Large intestine (tissue), 3 donors: ENCODE results near the gene RAD51D. TPM values are rescaled to one million over a fixed set of nuclear protein-coding genes. Genes with fewer than 3 reads are reported as not detected.
"Not testable (repeated sequence)": the region's sequence is repeated elsewhere in the genome, so short reads cannot be mapped to it uniquely, and the experiment has no call there.

ENCODE experiments used
- DNase-seq, 2 donors: peaks; one replicate each; pipeline versions ENCODE4 v3.0.0 to v3.0.0-alpha.2; 2013
- H3K27ac ChIP-seq: one replicate; pipeline ENCODE4 v1.5.1; 2013; ENCODE audit warnings: low read length
- H3K27me3 ChIP-seq: 2 replicates; pipeline ENCODE4 v1.6.1; 2013; ENCODE audit warnings: low read length; ENCODE audit not compliant: control insufficient read depth, insufficient read depth
- H3K36me3 ChIP-seq: 2 replicates; pipeline ENCODE4 v1.6.1; 2013; ENCODE audit warnings: low read length; ENCODE audit not compliant: control insufficient read depth, insufficient read depth
- H3K4me1 ChIP-seq: one replicate; pipeline ENCODE4 v1.6.1; 2013; ENCODE audit warnings: low read length; ENCODE audit not compliant: control insufficient read depth, insufficient read depth
- H3K4me3 ChIP-seq: one replicate; pipeline ENCODE4 v1.5.1; 2013; ENCODE audit warnings: low read length
- H3K9me3 ChIP-seq: one replicate; pipeline ENCODE4 v1.6.1; 2013; ENCODE audit warnings: mild to moderate bottlenecking, low read depth, low read length, moderate library complexity; ENCODE audit not compliant: control insufficient read depth
- WGBS: methylation state at CpG from one replicate; pipeline ENCODE4 v1.1.5; 2013; ENCODE audit warnings: low lambda C conversion rate; ENCODE audit not compliant: insufficient coverage; 5-methylcytosine and 5-hydroxymethylcytosine counted together
- polyA plus RNA-seq: library from polyadenylated mRNA; unstranded; fragments of 120-200 nt; gene quantifications from one replicate; pipeline ENCODE4 v1.2.1, GENCODE V29; 2013

The RAD51D gene
- polyA plus RNA-seq, 1 donor: 14.4 TPM

DNA sequence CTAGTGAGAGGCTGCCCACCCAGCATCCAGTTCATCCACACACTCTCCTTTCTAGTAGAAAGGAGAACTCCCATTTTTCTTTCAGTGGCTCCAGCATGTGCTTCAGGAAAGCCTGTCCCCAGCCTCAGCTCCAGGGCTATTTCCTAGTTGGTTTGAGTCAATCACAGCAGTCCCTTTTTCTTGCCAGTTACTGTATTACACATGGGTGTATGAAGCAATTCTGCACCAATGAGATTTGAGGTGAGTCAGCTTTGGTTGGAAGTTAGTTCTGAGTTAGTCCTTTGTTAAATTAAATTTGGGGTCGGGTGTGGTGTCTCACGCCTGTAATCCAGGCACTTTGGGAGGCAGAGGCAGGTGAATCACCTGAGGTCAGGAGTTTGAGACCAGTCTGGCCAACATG is 24.8 kb downstream of the RAD51D start:
- no peaks in the 10 kb centered on the region for H3K27me3 ChIP-seq
- H3K27ac ChIP-seq: no peak overlapping the region
- H3K9me3 ChIP-seq: no peaks in the 10 kb centered on the region
- H3K4me1 ChIP-seq: no peaks in the 10 kb centered on the region
- peaks cover 4% of the 10 kb centered on the region for H3K36me3 ChIP-seq
- H3K4me3 ChIP-seq: no peak overlapping the region
- DNase-seq: no peak
- WGBS: no CpG with 5 or more reads among the region's 2 CpGs

DNA sequence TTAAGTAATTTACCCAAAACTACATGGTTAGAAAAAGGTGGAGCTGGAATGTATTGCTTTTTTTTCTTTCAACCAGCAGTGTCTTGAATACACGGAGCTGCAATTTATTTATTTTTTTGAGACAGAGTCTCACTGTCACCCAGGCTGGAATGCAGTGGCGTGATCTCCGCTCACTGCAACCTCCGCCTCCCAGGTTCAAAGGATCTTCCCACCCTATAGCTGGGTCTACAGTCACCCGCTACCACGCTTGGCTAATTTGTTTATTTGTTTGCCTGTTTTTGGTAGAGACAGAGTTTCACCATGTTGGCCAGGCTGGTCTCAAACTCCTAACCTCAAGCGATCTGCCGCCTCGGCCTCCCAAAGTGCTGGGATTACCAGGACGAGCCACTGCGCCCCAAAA is 29.0 kb downstream of the RAD51D start:
- not testable (repeated sequence) for H3K9me3 ChIP-seq, DNase-seq, H3K36me3 ChIP-seq, H3K27ac ChIP-seq, H3K27me3 ChIP-seq, H3K4me3 ChIP-seq
- H3K4me1 ChIP-seq: peaks cover 14% of the 10 kb centered on the region
- no CpG with 5 or more reads among the region's 11 CpGs for WGBS

DNA sequence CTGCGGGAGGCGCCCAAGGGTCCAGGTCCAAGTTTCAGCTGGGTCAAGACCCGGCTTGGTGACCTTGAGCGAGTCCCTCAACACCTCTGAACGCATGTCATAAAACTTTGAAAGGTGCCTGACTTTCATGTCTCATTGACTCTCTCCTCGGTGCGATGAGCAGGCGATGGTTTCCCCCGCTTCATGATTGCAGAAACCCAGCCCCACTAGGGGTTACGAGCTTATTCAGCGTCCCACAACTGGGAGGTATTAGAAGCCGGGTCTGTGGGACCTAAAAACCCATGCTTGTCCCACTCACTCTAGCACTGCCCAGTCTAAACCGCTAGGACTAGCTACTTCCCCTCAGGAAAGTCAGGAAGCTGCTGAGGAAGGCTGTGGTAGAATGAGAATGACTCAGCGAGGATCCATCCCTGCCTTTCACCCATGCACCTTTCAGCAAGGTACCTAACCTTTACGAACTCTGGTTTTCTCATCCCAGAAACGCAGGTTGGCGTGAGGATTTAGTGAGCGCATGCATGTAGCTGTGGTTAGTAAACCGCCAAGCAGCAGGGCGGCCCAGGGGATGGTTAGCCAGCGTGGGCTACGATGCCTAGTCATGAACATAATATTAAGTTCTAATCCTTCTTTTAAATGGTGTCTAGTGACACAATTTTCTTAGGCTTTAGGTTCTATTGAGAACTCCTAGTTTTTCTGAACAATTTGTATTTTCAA is 29.9 kb downstream of the RAD51D start:
- H3K36me3 ChIP-seq: no peaks in the 10 kb centered on the region
- H3K4me3 ChIP-seq: peak overlapping the region; percentile 48
- no CpG with 5 or more reads among the region's 22 CpGs for WGBS
- H3K4me1 ChIP-seq: peaks cover 22% of the 10 kb centered on the region
- no peak for DNase-seq
- H3K27ac ChIP-seq: peak overlapping the region; percentile 66
- H3K27me3 ChIP-seq: no peaks in the 10 kb centered on the region
- no peaks in the 10 kb centered on the region for H3K9me3 ChIP-seq

DNA sequence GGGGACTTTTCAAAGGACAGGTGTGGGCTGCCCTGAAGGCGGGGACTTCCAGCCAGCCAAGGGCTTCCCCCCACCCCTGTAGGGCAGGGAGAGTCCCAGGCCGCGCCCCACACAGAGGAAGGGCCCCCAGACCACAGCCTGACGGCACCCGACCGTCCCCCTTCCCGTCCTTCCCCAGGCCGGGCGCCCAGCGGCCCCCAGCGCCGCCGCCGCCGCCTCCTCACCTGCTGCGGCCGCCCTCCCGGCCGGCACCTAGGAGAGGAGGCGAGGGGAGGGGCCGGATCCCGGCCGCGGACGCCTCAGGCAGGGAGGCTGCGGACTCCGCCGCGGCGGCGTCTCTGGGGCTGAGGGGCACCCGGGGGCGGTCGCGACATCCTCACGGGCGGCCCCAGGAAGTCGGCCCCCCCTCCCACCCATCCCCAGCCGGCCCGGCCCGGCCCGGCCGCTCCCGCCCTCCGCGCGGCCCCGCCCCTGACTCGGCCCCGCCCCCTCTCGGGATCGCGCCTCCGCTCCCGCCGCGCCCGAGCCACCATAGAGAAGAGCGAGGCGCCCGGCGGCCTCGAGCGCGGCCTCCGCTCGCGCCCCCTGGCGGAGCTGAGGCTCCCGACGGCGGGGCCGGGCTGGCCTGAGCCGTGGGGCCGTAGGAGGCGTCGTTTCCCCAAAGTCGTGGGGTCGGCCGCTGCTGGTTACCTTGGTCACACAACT is 30.6 kb downstream of the RAD51D start:
- H3K9me3 ChIP-seq: no peaks in the 10 kb centered on the region
- peak overlapping the region; percentile 98 for H3K27ac ChIP-seq
- WGBS: no CpG with 5 or more reads among the region's 80 CpGs
- DNase-seq: peak; percentile 74 to 88
- H3K4me3 ChIP-seq: peak overlapping the region; percentile 86
- peaks cover 22% of the 10 kb centered on the region for H3K4me1 ChIP-seq
- no peaks in the 10 kb centered on the region for H3K27me3 ChIP-seq
- no peaks in the 10 kb centered on the region for H3K36me3 ChIP-seq

DNA sequence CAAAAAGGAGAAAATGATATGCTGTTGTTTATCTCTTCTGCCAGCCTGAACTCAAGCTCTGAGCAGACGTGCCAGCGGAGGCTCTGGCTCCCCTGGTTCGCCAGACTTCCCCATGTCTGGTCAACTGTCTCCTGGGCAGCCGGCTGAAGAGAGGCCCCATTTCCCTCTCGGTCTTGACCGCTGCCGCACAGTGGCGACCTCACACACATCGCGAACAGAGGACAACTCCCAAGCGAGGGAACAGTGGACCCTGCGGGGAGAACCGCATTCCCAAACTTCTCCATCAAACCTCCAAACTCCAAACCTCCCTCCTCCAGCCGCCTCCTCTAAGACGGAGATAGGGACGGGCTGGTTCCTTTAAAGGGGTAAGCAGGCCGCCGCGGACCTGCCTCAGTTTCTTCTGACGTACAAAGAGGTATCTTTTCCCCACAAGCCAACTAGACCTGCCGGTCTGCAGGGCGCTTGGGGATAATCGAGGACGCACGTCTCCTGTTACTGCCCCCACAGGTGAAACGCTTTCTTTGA is 31.2 kb downstream of the RAD51D start:
- Histone ChIP-seq H3K4me3 (peak overlapping the region; percentile 86), H3K27ac (peak overlapping the region; percentile 98), H3K36me3 (no peaks in the 10 kb centered on the region), H3K9me3 (no peaks in the 10 kb centered on the region), H3K4me1 (peaks cover 22% of the 10 kb centered on the region), H3K27me3 (no peaks in the 10 kb centered on the region)
- DNase-seq: peak in 1 of 2 donors; percentile 82
- no CpG with 5 or more reads among the region's 26 CpGs for WGBS

DNA sequence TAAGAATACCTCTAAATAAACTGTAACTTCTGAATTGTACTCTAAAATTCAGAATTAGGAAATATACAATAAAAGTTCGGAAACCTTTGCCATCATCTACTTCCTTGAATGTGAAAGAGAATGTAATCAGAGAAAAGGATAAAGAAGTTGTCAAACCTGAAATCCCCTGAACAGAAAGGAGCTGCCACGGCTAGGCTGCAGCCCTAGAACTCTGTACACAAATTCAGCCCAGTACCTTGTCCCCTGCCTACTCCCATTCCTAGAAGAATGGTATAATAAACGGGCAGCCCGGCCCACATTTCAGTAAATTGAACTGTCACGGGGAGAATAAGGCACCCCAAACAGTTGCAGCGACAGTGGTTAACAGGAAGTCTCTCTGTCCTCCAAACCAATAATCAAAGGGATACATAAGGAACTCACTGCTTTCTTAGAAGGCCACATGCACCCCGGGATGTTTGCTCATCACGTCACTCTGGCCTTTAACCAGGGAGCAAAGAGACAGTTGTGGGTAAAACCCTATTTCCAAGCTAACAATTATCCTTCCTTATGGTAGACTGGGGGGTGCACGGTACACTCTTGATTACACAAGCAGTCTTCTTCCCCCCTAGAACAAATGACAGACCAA is 31.8 kb downstream of the RAD51D start:
- Histone ChIP-seq H3K4me1 (peaks cover 22% of the 10 kb centered on the region), H3K27me3 (no peaks in the 10 kb centered on the region), H3K9me3 (no peaks in the 10 kb centered on the region), H3K27ac (peak overlapping the region; percentile 98), H3K4me3 (peak overlapping the region; percentile 86), H3K36me3 (no peaks in the 10 kb centered on the region)
- WGBS: 20% methylated on average over 1 of the region's 9 CpGs
- peak; percentile 90 to 97 for DNase-seq

DNA sequence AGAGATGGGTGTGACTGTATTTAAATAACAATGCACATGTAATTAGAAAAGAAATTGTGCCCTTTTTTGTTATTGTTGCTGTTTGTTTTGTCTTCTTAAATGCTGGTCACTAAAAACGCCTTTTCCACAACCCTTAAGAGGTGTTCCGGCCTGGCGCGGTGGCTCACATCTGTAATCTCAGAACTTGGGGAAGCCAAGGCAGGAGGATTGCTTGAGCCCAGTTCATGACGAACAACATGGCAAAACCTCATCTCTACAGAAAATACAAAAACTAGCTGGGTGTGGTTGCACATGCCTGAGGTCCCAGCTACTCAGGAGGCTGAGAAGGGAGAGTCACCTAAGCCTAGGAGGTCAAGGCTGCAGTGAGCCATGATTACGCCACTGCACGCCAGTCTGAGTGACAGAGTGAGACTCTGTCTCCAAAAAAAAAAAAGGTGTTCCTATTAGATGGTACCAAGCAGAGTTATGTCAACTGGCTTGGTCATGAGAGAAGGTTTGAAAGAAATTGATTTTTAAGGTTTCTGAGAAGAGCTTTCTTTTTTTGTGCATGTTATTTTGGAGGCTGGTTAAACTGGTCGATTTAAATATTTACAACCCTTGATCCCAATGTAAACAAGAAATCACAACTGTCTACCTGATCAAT is 32.6 kb downstream of the RAD51D start:
- Histone ChIP-seq H3K9me3 (no peaks in the 10 kb centered on the region), H3K27ac (peak overlapping the region; percentile 98), H3K4me3 (peak overlapping the region; percentile 86), H3K4me1 (peaks cover 23% of the 10 kb centered on the region), H3K27me3 (no peaks in the 10 kb centered on the region), H3K36me3 (no peaks in the 10 kb centered on the region)
- no CpG with 5 or more reads among the region's 8 CpGs for WGBS
- DNase-seq: peak; percentile 27 to 50

DNA sequence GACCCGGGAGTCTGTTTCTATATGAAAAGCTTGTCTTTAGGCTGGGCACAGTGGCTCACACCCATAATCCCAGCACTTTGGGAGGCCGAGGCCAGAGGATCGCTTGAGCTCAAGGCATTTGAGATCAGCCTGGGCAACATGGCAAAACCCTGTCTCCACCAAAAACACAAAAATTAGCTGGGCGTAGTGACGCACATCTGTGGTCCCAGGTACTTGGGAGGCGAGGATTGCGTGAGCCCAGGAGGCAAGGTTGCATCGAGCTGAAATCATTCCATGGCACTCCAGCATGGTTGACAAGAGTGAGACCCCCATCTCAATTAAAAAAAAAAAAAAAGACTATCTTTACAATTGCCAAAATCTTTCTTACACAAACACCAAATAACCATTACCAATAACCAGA is 33.5 kb downstream of the RAD51D start:
- H3K27me3 ChIP-seq: no peaks in the 10 kb centered on the region
- no peak overlapping the region for H3K4me3 ChIP-seq
- DNase-seq: no peak
- H3K27ac ChIP-seq: peak overlapping the region; percentile 98
- no peaks in the 10 kb centered on the region for H3K36me3 ChIP-seq
- no peaks in the 10 kb centered on the region for H3K9me3 ChIP-seq
- peaks cover 26% of the 10 kb centered on the region for H3K4me1 ChIP-seq
- WGBS: no CpG with 5 or more reads among the region's 8 CpGs

DNA sequence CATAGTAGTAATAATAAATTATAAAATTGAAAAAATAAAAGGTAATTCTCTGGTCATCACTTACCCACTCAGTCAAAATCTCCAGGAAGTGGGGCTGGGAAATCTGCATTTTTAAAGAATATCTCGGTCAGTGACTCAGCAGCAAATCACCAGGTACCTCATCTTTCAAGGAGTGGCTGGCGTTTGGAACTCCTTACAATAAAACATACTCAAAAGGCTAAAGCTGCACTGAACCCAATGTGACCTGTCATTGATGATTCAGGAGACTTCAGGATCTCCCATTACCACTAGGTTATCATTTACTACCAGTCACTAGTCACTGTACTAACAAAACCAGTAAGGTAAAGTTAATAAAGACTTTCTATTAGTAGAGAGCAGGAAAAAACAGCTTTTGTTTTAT is 34.7 kb downstream of the RAD51D start:
- DNase-seq: peak in 1 of 2 donors; percentile 39
- no peaks in the 10 kb centered on the region for H3K27me3 ChIP-seq
- no CpG with 5 or more reads among the region's 2 CpGs for WGBS
- H3K36me3 ChIP-seq: no peaks in the 10 kb centered on the region
- no peak overlapping the region for H3K27ac ChIP-seq
- H3K9me3 ChIP-seq: no peaks in the 10 kb centered on the region
- H3K4me1 ChIP-seq: peaks cover 28% of the 10 kb centered on the region
- H3K4me3 ChIP-seq: no peak overlapping the region

DNA sequence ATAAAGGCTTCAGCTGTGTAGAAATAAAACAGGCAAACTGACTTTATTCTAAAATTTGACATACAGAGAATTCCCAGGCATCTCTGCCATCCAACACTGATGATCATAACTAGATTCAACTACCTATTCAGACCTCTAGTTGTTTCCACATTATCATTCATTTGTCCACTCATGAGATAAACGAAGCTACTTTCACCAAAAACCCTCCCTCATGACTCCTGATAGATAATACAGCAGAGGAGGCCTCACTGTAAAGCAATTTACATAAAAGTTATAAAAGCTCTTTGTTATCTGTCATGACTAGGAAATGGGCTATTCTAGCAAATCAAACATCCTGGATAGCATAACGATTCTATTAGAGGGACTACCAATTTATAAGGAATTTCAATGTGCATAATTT is 36.6 kb downstream of the RAD51D start:
- WGBS: 33% methylated on average over 2 of the region's 2 CpGs
- H3K4me1 ChIP-seq: peaks cover 37% of the 10 kb centered on the region
- H3K27ac ChIP-seq: no peak overlapping the region

More for the DNA sequence above, 36.6 kb downstream of the RAD51D start:
- Histone ChIP-seq H3K27me3 (no peaks in the 10 kb centered on the region), H3K36me3 (no peaks in the 10 kb centered on the region), H3K9me3 (no peaks in the 10 kb centered on the region), H3K4me3 (no peak overlapping the region)
- DNase-seq: peak in 1 of 2 donors; percentile 27
